HUES48 (cell line): ENCODE measurements around the gene SMYD2.

ENCODE experiments used
- H3K27ac ChIP-seq: one replicate; pipeline ENCODE4 v1.7.0; 2013; ENCODE audit warnings: low read depth, low read length, inconsistent platforms
- H3K27me3 ChIP-seq: 2 replicates; pipeline ENCODE4 v1.6.1; 2013; ENCODE audit warnings: mild to moderate bottlenecking, low read length; ENCODE audit not compliant: control insufficient read depth, insufficient read depth
- H3K36me3 ChIP-seq: 2 replicates; pipeline ENCODE4 v1.6.1; 2013; ENCODE audit warnings: low read length; ENCODE audit not compliant: control insufficient read depth, insufficient read depth
- H3K4me1 ChIP-seq: 2 replicates; pipeline ENCODE4 v1.6.1; 2013; ENCODE audit warnings: mild to moderate bottlenecking, low read length; ENCODE audit not compliant: control insufficient read depth, insufficient read depth
- H3K4me3 ChIP-seq: 2 replicates; pipeline ENCODE4 v1.5.1; 2013; ENCODE audit warnings: mild to moderate bottlenecking, low read depth, low read length
- H3K9ac ChIP-seq: 2 replicates; pipeline ENCODE4 v1.6.1; 2013; ENCODE audit warnings: mild to moderate bottlenecking, low read depth, low read length, moderate library complexity
- H3K9me3 ChIP-seq: 2 replicates; pipeline ENCODE4 v1.6.1; 2013; ENCODE audit warnings: low read length; ENCODE audit not compliant: control insufficient read depth, insufficient read depth

The SMYD2 gene

DNA sequence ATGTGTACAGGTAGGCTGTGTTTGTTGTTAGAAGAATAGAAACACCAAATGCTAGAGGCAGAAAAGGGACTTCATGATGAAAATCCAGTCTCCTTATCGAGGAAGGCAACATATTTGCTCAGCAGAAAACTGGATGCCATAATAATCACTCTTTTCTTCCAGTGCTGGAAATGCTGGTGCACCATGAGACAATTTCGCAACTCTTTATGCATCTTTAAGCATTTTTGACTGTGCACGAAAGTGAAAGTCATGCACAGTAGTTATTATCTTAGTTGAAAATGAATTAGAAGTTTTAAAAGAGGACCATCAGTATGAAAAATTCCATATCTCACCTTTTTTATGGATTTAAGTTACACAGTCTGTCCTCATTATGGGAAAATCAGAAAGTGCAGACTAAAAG, 29.1 kb downstream of the SMYD2 start:
- peaks cover 22% of the 10 kb centered on the region for H3K4me1 ChIP-seq
- no peak overlapping the region for H3K4me3 ChIP-seq
- H3K27ac ChIP-seq: no peak overlapping the region
- no peaks in the 10 kb centered on the region for H3K9me3 ChIP-seq
- H3K36me3 ChIP-seq: no peaks in the 10 kb centered on the region
- H3K9ac ChIP-seq: no peak overlapping the region
- peaks cover 37% of the 10 kb centered on the region for H3K27me3 ChIP-seq

DNA sequence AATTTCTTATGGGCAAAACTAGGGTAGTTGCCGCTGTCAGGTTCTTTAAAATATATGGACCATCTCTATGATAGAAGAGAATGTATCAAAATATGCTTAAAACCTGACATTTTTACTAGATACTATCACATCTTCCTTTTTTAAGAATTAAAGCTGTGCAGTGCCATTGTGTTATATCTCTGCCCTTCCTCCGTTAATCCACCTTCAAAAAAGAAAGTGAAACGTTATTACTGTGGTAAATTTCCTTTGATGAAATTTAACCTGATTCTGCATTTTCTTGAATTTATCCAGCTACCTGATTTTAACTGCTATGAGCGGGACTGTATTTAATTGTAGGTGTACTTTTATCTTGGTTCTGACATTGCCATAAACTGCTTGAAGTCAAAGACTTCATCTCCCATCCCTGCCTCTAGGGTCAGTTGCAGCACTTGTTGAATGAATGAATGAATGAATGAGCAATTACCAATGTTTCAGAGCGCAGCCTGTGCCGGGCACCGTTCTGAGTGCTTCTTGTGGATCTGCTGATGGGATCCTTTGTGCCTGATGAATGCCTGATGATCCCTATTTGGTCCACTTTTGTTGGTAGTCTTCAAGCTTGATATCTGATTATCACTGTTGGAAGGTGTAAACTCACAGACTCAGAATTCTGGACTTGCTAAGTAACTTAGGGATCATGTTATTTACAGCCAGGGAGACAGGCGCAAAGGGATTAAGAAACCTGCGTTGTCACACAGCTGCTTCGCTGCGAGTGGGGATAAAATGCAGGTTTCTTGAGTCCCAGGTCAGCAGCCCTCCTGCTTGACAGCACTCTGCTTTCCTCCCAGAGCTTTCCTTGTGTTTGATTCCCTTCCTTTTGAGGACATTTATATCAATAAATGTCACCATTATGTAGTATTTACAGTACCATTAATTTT, 30.1 kb downstream of the SMYD2 start:
- no peaks in the 10 kb centered on the region for H3K9me3 ChIP-seq
- H3K4me1 ChIP-seq: peaks cover 29% of the 10 kb centered on the region
- no peak overlapping the region for H3K9ac ChIP-seq
- H3K27ac ChIP-seq: no peak overlapping the region
- H3K27me3 ChIP-seq: peaks cover 47% of the 10 kb centered on the region
- no peaks in the 10 kb centered on the region for H3K36me3 ChIP-seq
- H3K4me3 ChIP-seq: no peak overlapping the region

- peaks cover 48% of the 10 kb centered on the region for H3K27me3 ChIP-seq
- no peak overlapping the region for H3K27ac ChIP-seq
- no peaks in the 10 kb centered on the region for H3K9me3 ChIP-seq
Measured at GRCh38 chr1:214312530-214313051, 31.6 kb downstream of the SMYD2 start.

DNA sequence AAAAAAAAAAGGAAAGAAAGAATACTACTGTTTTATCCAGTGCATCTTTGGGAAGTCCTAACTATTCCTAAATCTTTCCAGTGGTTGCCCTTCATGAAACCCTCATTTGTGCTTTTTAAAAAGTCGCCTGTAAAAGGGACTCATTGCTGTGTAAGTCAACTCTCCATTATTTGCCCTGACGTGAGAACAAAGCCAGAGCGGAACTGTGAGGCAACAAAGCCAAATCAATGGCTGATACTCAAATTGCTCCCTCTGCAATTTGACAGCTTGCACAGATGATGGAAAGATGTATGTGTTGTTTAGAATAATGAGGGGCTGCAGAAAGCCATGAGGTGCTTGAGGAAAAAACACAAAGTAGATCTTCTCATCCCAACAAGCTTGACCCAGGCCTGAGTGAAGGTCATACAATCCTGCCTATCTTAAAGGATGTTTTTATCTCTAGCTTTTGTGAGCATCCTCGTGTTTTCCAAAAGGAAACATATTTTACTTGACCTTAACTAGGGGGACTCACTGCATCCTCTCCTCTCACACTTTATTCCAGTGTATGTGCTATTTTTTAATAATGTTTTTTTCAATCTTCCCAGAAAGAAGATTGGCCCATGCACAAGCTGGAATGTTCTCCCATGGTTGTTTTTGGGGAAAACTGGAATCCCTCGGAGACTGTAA, 33.4 kb downstream of the SMYD2 start:
- Histone ChIP-seq H3K4me3 (no peak overlapping the region), H3K27me3 (peaks cover 65% of the 10 kb centered on the region), H3K36me3 (no peaks in the 10 kb centered on the region), H3K9ac (no peak overlapping the region), H3K4me1 (peaks cover 48% of the 10 kb centered on the region), H3K9me3 (no peaks in the 10 kb centered on the region), H3K27ac (no peak overlapping the region)

More at GRCh38 chr1:214312530-214313051, 31.6 kb downstream of the SMYD2 start:
- H3K9ac ChIP-seq: no peak overlapping the region
- no peak overlapping the region for H3K4me3 ChIP-seq
- H3K36me3 ChIP-seq: no peaks in the 10 kb centered on the region
- H3K4me1 ChIP-seq: peaks cover 31% of the 10 kb centered on the region

GRCh38 chr1:214316593-214316992, 35.6 kb downstream of the SMYD2 start:
- no peaks in the 10 kb centered on the region for H3K9me3 ChIP-seq
- peaks cover 64% of the 10 kb centered on the region for H3K27me3 ChIP-seq
- no peak overlapping the region for H3K9ac ChIP-seq
- H3K4me1 ChIP-seq: peaks cover 46% of the 10 kb centered on the region
- peak overlapping the region; percentile 95 for H3K27ac ChIP-seq
- H3K4me3 ChIP-seq: peak overlapping the region; percentile 22
- no peaks in the 10 kb centered on the region for H3K36me3 ChIP-seq

DNA sequence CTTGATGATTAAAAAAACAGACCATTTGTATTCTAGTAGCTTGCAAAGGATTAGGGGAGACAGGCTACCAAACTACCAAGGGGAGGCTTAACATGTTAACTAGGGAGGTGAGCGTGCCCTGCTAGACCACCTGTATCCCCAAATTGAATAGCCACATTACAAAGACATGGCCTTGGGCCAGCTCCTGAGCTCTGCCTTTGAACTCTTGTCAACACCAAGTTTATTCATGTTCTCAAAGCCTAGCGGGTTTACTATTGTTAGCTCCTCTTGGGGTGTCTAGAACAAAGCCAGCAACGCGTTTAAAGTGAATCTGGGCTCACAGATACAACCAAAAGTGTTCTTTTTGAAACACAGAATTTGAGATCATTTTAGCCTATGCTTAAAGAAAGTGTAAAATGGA, 36.3 kb downstream of the SMYD2 start:
- Histone ChIP-seq H3K9me3 (no peaks in the 10 kb centered on the region), H3K4me3 (peak overlapping the region; percentile 38), H3K9ac (peak overlapping the region; percentile 21), H3K27me3 (peaks cover 59% of the 10 kb centered on the region), H3K27ac (peak overlapping the region; percentile 95), H3K4me1 (peaks cover 39% of the 10 kb centered on the region), H3K36me3 (no peaks in the 10 kb centered on the region)

- H3K9me3 ChIP-seq: no peaks in the 10 kb centered on the region
- H3K36me3 ChIP-seq: no peaks in the 10 kb centered on the region
- H3K9ac ChIP-seq: peak overlapping the region; percentile 21
- H3K4me3 ChIP-seq: peak overlapping the region; percentile 38
- H3K27me3 ChIP-seq: peaks cover 55% of the 10 kb centered on the region
- H3K27ac ChIP-seq: peak overlapping the region; percentile 95
- H3K4me1 ChIP-seq: peaks cover 35% of the 10 kb centered on the region
Measured at GRCh38 chr1:214317734-214318133, 36.8 kb downstream of the SMYD2 start.

DNA sequence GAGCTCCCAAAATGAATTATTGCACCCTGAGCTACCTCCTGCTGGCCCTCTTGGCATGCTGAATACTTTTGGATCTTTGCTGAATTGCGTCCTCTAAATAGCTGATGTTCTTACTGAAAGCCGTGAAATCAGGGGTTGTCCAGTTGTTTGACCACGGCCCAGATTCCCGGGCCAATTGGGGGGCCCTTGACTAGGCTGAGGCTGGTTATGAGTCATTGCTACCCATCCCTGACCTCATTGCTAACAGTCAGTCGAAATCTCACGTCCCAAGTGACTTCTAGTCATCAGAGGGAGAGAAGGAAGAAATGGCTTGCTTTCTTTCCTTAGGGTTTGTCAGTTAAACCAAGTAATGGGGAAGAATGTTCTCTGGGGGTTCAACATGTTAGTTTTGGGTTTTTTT, 37.4 kb downstream of the SMYD2 start:
- Histone ChIP-seq H3K4me3 (no peak overlapping the region), H3K9me3 (no peaks in the 10 kb centered on the region), H3K4me1 (peaks cover 34% of the 10 kb centered on the region), H3K27me3 (peaks cover 53% of the 10 kb centered on the region), H3K27ac (peak overlapping the region; percentile 95), H3K9ac (no peak overlapping the region), H3K36me3 (no peaks in the 10 kb centered on the region)

DNA sequence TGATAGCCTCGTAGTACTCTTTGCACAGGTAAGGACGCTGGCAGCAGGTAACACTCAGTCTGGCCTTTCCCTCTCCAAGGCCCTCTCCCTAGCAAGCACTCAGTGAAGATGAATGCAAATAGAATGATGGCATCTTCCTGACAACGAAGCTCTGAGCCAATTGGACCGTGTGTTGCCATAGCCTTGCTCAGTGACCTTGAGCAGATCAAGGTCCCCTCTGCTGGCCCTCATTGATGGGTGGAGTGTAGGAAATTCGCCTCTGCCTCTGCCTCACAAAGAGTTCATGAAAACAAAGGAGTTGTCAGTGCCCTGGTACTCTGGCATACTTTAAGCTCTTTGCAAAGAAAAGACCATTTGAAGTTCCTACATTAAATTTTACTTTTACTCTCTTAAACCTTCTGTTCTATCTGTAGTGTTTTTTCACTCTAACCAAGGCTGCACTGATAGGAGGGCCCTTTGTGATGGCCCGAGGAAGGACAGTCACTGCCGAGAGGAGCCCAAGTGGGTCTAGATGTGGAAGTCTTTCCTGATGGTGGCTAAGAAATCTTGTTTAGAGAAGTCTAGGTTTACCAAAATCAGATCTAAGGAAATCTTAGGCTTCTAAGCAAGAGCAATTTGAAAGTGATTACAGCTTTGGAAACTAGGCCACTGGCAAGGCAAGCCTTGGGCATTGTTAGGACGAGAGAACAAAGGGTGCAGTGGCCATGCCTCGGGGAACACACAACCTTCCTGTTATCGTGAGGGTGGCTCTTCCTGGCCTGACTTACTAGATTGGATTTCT, 38.2 kb downstream of the SMYD2 start:
- Histone ChIP-seq H3K4me3 (no peak overlapping the region), H3K9me3 (no peaks in the 10 kb centered on the region), H3K27ac (no peak overlapping the region), H3K36me3 (no peaks in the 10 kb centered on the region), H3K27me3 (peaks cover 46% of the 10 kb centered on the region), H3K4me1 (peaks cover 34% of the 10 kb centered on the region), H3K9ac (no peak overlapping the region)

- H3K9ac ChIP-seq: no peak overlapping the region
- no peaks in the 10 kb centered on the region for H3K36me3 ChIP-seq
- H3K4me3 ChIP-seq: no peak overlapping the region
- no peaks in the 10 kb centered on the region for H3K9me3 ChIP-seq
- H3K4me1 ChIP-seq: peaks cover 34% of the 10 kb centered on the region
- no peak overlapping the region for H3K27ac ChIP-seq
- peaks cover 38% of the 10 kb centered on the region for H3K27me3 ChIP-seq
Measured at GRCh38 chr1:214319938-214320337, 39.0 kb downstream of the SMYD2 start.
